ENCODE measurements around the gene COG1.

COG1 gene

GRCh38 chr17:73227379-73227778 is 34.5 kb downstream of the COG1 start:
- Histone ChIP-seq H3K9ac (peak overlapping the region in 4 of 11 experiments; percentile 17 to 62 (median 37); a peak in 6 of 22 replicates), H3K27ac (peak overlapping the region in 4 of 11 experiments; percentile 21 to 46 (median 26); a peak in 6 of 22 replicates), H3K4me1 (peaks cover 38 to 77% (median 59%) of the 10 kb centered on the region in 10 experiments), H3K4me2 (peak overlapping the region; percentile 14 to 89 (median 59)), H4K20me1 (peaks cover 34 to 82% (median 72%) of the 10 kb centered on the region in 11 experiments; a peak in 21 of 22 replicates), H3K27me3 (no peaks in the 10 kb centered on the region), H3K4me3 (peak overlapping the region in 1 of 10 experiments; percentile 41; a peak in 1 of 20 replicates), H3K36me3 (peaks cover 0 to 29% (median 16%) of the 10 kb centered on the region in 11 experiments; a peak in 20 of 22 replicates), H3K9me3 (replicated peaks in 1 of 11) (no peaks in the 10 kb centered on the region)
- no peak for TF ChIP-seq Cebpa-rat (IDR thresholded peaks at IDR 0.05)

GRCh38 chr17:73227944-73228343 is 35.1 kb downstream of the COG1 start:
- Histone ChIP-seq H3K27me3 (no peaks in the 10 kb centered on the region), H3K9me3 (replicated peaks in 1 of 11) (no peaks in the 10 kb centered on the region), H3K4me1 (peaks cover 38 to 71% (median 59%) of the 10 kb centered on the region in 10 experiments), H3K27ac (no peak overlapping the region), H3K36me3 (peaks cover 0 to 23% (median 12%) of the 10 kb centered on the region in 11 experiments; a peak in 19 of 22 replicates), H3K4me2 (peak overlapping the region; percentile 14 to 89 (median 59); a peak in 21 of 22 replicates), H3K4me3 (no peak overlapping the region), H4K20me1 (peaks cover 31 to 76% (median 68%) of the 10 kb centered on the region in 11 experiments; a peak in 21 of 22 replicates), H3K9ac (no peak overlapping the region)
- TF ChIP-seq Cebpa-rat (IDR thresholded peaks at IDR 0.05): no peak

- peak overlapping the region in 10 of 11 experiments; percentile 5 to 89 (median 62); a peak in 18 of 22 replicates for H3K4me2 ChIP-seq
- H3K27me3 ChIP-seq: no peaks in the 10 kb centered on the region
- peaks cover 27 to 73% (median 65%) of the 10 kb centered on the region in 11 experiments; a peak in 21 of 22 replicates for H4K20me1 ChIP-seq
- peak overlapping the region in 6 of 11 experiments; percentile 4 to 62 (median 24); a peak in 9 of 22 replicates for H3K27ac ChIP-seq
- peaks cover 46 to 75% (median 67%) of the 10 kb centered on the region in 10 experiments for H3K4me1 ChIP-seq
- 0 out of 22 replicates have a peak overlapping the region, but pooled peaks of 2 of the 11 experiments have one; percentile 1 to 26 for H3K9ac ChIP-seq
- no peaks in the 10 kb centered on the region for H3K9me3 ChIP-seq (replicated peaks in 1 of 11)
- H3K4me3 ChIP-seq: no peak overlapping the region
- TF ChIP-seq Cebpa-rat (IDR thresholded peaks at IDR 0.05): no peak
- peaks cover 0 to 18% (median 9%) of the 10 kb centered on the region in 11 experiments; a peak in 13 of 22 replicates for H3K36me3 ChIP-seq
Observed at GRCh38 chr17:73228748-73229236, 35.9 kb downstream of the COG1 start.

DNA sequence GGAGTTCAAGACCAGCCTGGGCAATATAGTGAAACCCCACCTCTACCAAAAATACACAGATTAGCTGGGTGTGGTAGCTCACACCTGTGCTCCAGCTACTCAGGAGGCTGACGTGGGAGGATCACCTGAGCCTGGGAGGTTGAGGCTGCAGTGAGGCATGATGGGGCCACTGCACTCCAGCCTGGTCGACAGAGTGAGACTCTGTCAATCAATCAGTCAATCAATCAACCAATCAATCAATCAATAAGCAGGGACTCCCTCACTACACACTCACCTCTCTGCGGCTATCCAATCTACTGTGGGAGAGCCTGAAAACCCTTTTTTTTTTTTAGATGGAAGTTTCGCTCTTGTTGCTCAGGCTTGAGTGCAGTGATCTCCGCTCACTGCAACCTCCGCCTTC is 37.2 kb downstream of the COG1 start:
- Histone ChIP-seq H4K20me1 (peaks cover 27 to 63% (median 55%) of the 10 kb centered on the region in 11 experiments; a peak in 21 of 22 replicates), H3K4me2 (peak overlapping the region; percentile 81 to 98 (median 89)), H3K4me1 (peaks cover 49 to 69% (median 62%) of the 10 kb centered on the region in 10 experiments), H3K27ac (no peak overlapping the region), H3K9ac (no peak overlapping the region), H3K27me3 (no peaks in the 10 kb centered on the region), H3K36me3 (peaks cover 0 to 27% (median 18%) of the 10 kb centered on the region in 11 experiments; a peak in 18 of 22 replicates), H3K9me3 (replicated peaks in 1 of 11) (no peaks in the 10 kb centered on the region), H3K4me3 (peak overlapping the region in 2 of 10 experiments; percentile 94; a peak in 2 of 20 replicates)
- TF ChIP-seq Cebpa-rat (IDR thresholded peaks at IDR 0.05): no peak

GRCh38 chr17:73231395-73231794 is 38.5 kb downstream of the COG1 start:
- Histone ChIP-seq H3K4me2 (peak overlapping the region; percentile 81 to 98 (median 89)), H3K4me3 (peak overlapping the region; percentile 84 to 99 (median 96)), H3K27ac (peak overlapping the region; percentile 71 to 89 (median 85)), H3K4me1 (peaks cover 53 to 72% (median 64%) of the 10 kb centered on the region in 10 experiments), H3K9ac (peak overlapping the region; percentile 80 to 93 (median 90)), H3K36me3 (peaks cover 13 to 35% (median 26%) of the 10 kb centered on the region in 11 experiments), H3K27me3 (no peaks in the 10 kb centered on the region), H3K9me3 (replicated peaks in 1 of 11) (no peaks in the 10 kb centered on the region), H4K20me1 (peaks cover 23 to 57% (median 48%) of the 10 kb centered on the region in 11 experiments; a peak in 21 of 22 replicates)
- no peak for TF ChIP-seq Cebpa-rat (IDR thresholded peaks at IDR 0.05)

DNA sequence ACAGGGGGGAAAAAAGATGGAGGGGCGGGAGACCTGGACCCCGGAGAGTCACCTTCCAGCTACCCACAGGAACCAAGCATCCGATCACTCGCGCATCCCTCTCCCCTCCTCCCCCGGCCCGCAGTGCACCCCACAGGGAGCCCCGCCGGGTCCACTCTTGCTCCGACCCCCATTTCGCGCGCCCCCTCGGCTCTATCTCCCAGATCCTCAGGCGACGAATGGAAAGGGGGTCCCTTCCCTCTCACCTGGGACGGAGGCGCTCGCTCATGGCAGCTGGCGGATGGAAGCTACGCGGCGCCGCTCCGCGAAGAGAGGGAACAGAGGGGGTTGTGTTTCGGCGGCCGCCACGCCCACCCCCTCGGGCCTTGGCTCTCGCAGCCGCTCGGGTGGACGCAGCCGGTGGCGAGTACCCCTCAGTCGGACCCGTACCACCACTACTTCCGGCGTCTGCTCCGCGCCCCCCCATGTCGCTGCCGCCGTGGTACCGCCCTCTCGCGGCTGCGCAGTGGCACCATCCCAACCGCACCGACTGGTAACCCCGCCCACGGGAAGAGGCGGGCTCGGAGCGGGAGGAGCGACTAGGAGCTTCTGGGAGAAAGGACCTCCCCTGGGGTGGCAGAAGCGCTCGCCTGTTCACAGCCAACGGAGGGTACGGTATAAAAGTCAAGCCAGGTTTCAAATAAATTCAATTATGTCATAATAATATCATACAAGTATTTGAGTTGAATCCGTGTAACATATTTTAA is 39.2 kb downstream of the COG1 start:
- Histone ChIP-seq H3K36me3 (peaks cover 18 to 35% (median 28%) of the 10 kb centered on the region in 11 experiments), H4K20me1 (peaks cover 28 to 57% (median 46%) of the 10 kb centered on the region in 11 experiments; a peak in 21 of 22 replicates), H3K27ac (peak overlapping the region; percentile 71 to 89 (median 85)), H3K4me1 (peaks cover 58 to 74% (median 65%) of the 10 kb centered on the region in 10 experiments), H3K9me3 (replicated peaks in 1 of 11) (no peaks in the 10 kb centered on the region), H3K9ac (peak overlapping the region; percentile 80 to 93 (median 90)), H3K4me3 (peak overlapping the region; percentile 84 to 99 (median 96)), H3K4me2 (peak overlapping the region; percentile 83 to 98 (median 91)), H3K27me3 (no peaks in the 10 kb centered on the region)
- no peak for TF ChIP-seq Cebpa-rat (IDR thresholded peaks at IDR 0.05)

DNA sequence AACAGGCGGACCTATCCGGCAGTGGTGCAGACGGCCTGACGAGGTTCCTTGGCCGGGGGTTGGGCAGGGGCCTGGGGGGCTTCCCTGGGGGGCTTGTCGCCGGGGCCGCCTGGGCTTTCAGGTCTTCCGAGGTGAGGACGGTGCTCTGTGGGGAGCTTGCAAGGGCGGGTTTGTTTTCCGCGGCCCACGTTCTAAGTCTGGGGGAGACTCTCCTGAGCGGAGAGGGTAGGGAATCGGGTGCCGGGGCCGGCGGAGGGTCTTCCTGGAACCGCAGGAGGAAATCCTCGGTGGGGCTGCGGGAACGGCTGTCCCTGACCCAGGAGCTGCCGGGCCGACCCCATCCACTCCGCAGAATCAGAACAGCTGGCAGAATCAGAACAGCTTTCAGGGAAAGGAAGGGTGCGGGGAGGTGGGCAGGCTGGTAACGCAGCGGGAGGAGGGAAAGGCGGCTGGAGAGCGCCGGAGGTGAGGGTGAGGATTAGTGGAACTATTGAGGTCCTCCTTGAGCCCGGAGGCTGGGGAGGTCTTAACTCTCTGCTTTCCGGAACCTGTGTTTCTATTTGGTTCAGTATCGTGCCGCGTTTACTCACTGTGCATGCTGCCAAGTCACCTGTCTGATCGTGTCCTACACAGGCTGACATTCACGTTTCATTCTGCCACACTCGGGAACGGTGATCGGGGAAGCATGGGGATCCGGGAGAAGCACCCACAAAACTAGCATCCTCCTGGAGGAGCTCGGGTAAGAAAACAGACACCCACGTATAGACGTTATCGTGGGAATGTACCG is 39.9 kb downstream of the COG1 start:
- H3K9ac ChIP-seq: peak overlapping the region; percentile 80 to 93 (median 90)
- H4K20me1 ChIP-seq: peaks cover 27 to 57% (median 46%) of the 10 kb centered on the region in 11 experiments; a peak in 21 of 22 replicates
- peak overlapping the region; percentile 86 to 98 (median 91) for H3K4me2 ChIP-seq
- peak overlapping the region; percentile 84 to 99 (median 96) for H3K4me3 ChIP-seq
- peak overlapping the region; percentile 71 to 89 (median 85) for H3K27ac ChIP-seq
- H3K9me3 ChIP-seq (replicated peaks in 1 of 11): no peaks in the 10 kb centered on the region
- H3K4me1 ChIP-seq: peaks cover 58 to 74% (median 65%) of the 10 kb centered on the region in 10 experiments
- H3K36me3 ChIP-seq: peaks cover 18 to 37% (median 35%) of the 10 kb centered on the region in 11 experiments
- H3K27me3 ChIP-seq: no peaks in the 10 kb centered on the region
- TF ChIP-seq Cebpa-rat (IDR thresholded peaks at IDR 0.05): no peak

- H3K27ac ChIP-seq: no peak overlapping the region
- H3K9ac ChIP-seq: no peak overlapping the region
- no peak for TF ChIP-seq Cebpa-rat (IDR thresholded peaks at IDR 0.05)
- H3K4me3 ChIP-seq: no peak overlapping the region
- no peak overlapping the region for H3K4me2 ChIP-seq
- no peaks in the 10 kb centered on the region for H3K27me3 ChIP-seq
- no peaks in the 10 kb centered on the region for H3K9me3 ChIP-seq (replicated peaks in 1 of 11)
- H3K36me3 ChIP-seq: peaks cover 18 to 56% (median 50%) of the 10 kb centered on the region in 11 experiments
- H3K4me1 ChIP-seq: peaks cover 51 to 66% (median 54%) of the 10 kb centered on the region in 10 experiments
- H4K20me1 ChIP-seq: peaks cover 9 to 57% (median 35%) of the 10 kb centered on the region in 11 experiments; a peak in 20 of 22 replicates
Observed at GRCh38 chr17:73234736-73235135, 41.9 kb downstream of the COG1 start.

Data from BLaER1 treated with 17β-estradiol and CSF1 and Interleukin-3, amounts not matched to agents 10 nM and 100 nM (cell line).